ENCODE results near the gene ANO8. TPM values are rescaled to one million over a fixed set of nuclear protein-coding genes. Genes with fewer than 3 reads are reported as not detected.
"Not testable (repeated sequence)": the region's sequence is repeated elsewhere in the genome, so short reads cannot be mapped to it uniquely, and the experiment has no call there.

Gene ANO8
- total RNA-seq, 1 donor from 2014 or later, result 9.6 TPM

GRCh38 chr19:17292301-17293074 lies 42.2 kb downstream of the ANO8 start:
- DNase-seq (ENCODE audit: extremely low read depth, low read depth, low spot score), result no peak

GRCh38 chr19:17289489-17289888 lies 45.2 kb downstream of the ANO8 start:
- peak; percentile 77 for DNase-seq (ENCODE audit: extremely low read depth, low read depth, low spot score)

GRCh38 chr19:17286752-17287151 lies 47.9 kb downstream of the ANO8 start:
- no peak for DNase-seq (ENCODE audit: extremely low read depth, low read depth, low spot score)

- DNase-seq (ENCODE audit: extremely low read depth, low read depth, low spot score), result no peak
Observed at GRCh38 chr19:17286263-17286662, 48.4 kb downstream of the ANO8 start.

GRCh38 chr19:17285415-17286135 lies 49.1 kb downstream of the ANO8 start:
- no peak for DNase-seq (ENCODE audit: extremely low read depth, low read depth, low spot score)

GRCh38 chr19:17283504-17283996 lies 51.1 kb downstream of the ANO8 start:
- no peak for DNase-seq (ENCODE audit: extremely low read depth, low read depth, low spot score)

GRCh38 chr19:17282488-17283125 lies 52.0 kb downstream of the ANO8 start:
- DNase-seq (ENCODE audit: extremely low read depth, low read depth, low spot score), result no peak

- DNase-seq (ENCODE audit: extremely low read depth, low read depth, low spot score), result no peak
Observed at GRCh38 chr19:17281391-17282304, 53.0 kb downstream of the ANO8 start, which contains the start of gene ANKLE1. TSS of gene ANKLE1 (plus strand) at chr19:17281901. CDS start at chr19:17281921, 20 bp downstream.

GRCh38 chr19:17279436-17279835 lies 55.2 kb downstream of the ANO8 start:
- DNase-seq (ENCODE audit: extremely low read depth, low read depth, low spot score), result no peak

- DNase-seq (ENCODE audit: extremely low read depth, low read depth, low spot score), result no peak
Observed at GRCh38 chr19:17275441-17276175, 59.0 kb downstream of the ANO8 start.

- DNase-seq (ENCODE audit: extremely low read depth, low read depth, low spot score), result not testable (repeated sequence)
Observed at GRCh38 chr19:17274892-17275291, 59.8 kb downstream of the ANO8 start.

Other genes with a start within 250 kb of the ANO8 start
- gene USE1, start 119.5 kb downstream of the ANO8 start, total RNA-seq, result 24.5 and 32.5 TPM in 2 replicates
- 6.5 and 15.1 TPM in 2 replicates for gene OCEL1, start 108.6 kb downstream of the ANO8 start, total RNA-seq
- 68.1 and 75.5 TPM in 2 replicates for gene NR2F6, start 88.9 kb downstream of the ANO8 start, total RNA-seq
- 31.3 and 40.0 TPM in 2 replicates for gene USHBP1, start 70.1 kb downstream of the ANO8 start, total RNA-seq
- gene BABAM1, start 67.4 kb downstream of the ANO8 start, total RNA-seq, result 78.9 and 94.9 TPM in 2 replicates
- 0.39 and 4.3 TPM in 2 replicates for gene ANKLE1, start 53.0 kb downstream of the ANO8 start, total RNA-seq
- gene ABHD8, start 31.4 kb downstream of the ANO8 start, total RNA-seq, result 6.8 and 9.3 TPM in 2 replicates
- gene MRPL34, start 29.0 kb downstream of the ANO8 start, total RNA-seq, result 91.0 and 103 TPM in 2 replicates
- gene DDA1, start 25.3 kb downstream of the ANO8 start, total RNA-seq, result 74.4 and 78.0 TPM in 2 replicates
- 16.6 and 34.1 TPM in 2 replicates for gene GTPBP3, start 2.7 kb upstream of the ANO8 start, total RNA-seq
- gene PLVAP, start 42.5 kb upstream of the ANO8 start, total RNA-seq, result 5.4 and 22.9 TPM in 2 replicates
- gene CCDC194, start 59.3 kb upstream of the ANO8 start, total RNA-seq, result not detected in 2 replicates
- gene BST2, start 70.8 kb upstream of the ANO8 start, total RNA-seq, result 22.8 and 111 TPM in 2 replicates
- gene MVB12A, start 85.2 kb upstream of the ANO8 start, total RNA-seq, result 88.2 and 108 TPM in 2 replicates
- gene TMEM221, start 113.8 kb upstream of the ANO8 start, total RNA-seq, result 0.06 and 0.39 TPM in 2 replicates
- gene NXNL1, start 126.1 kb upstream of the ANO8 start, total RNA-seq, result not detected in 2 replicates
- gene SLC27A1, start 135.7 kb upstream of the ANO8 start, total RNA-seq, result 24.6 and 29.5 TPM in 2 replicates
- gene PGLS, start 176.8 kb upstream of the ANO8 start, total RNA-seq, result 168 and 179 TPM in 2 replicates
- gene COLGALT1, start 220.8 kb upstream of the ANO8 start, total RNA-seq, result 297 and 462 TPM in 2 replicates

All from glomerular endothelial cell (primary cell).